DOHH2 (cell line): ENCODE data around the gene ECSCR.

Experiments used
- H3F3A ChIP-seq: fragments of 200-600 bp; sonication (generic), shearing (Covaris generic); 2 replicates; pipeline ENCODE4 v1.6.0; 2016; ENCODE audit warnings: antibody characterized with exemption, mild to moderate bottlenecking; ENCODE audit not compliant: control insufficient read depth, insufficient read depth
- H3K27ac ChIP-seq: fragments of 200-600 bp; sonication (generic); 2 replicates; pipeline ENCODE4 v1.5.1; 2014; ENCODE audit warnings: low read depth, mild to moderate bottlenecking, low read length, moderate library complexity
- H3K27me3 ChIP-seq: fragments of 200-600 bp; sonication (generic); 2 replicates; pipeline ENCODE4 v1.6.1; 2014; ENCODE audit warnings: mild to moderate bottlenecking, low read length, mixed read lengths; ENCODE audit not compliant: control insufficient read depth
- H3K36me3 ChIP-seq: fragments of 200-600 bp; sonication (generic); 2 replicates; pipeline ENCODE4 v1.6.1; 2014; ENCODE audit warnings: mild to moderate bottlenecking, low read length, moderate library complexity, mixed read lengths; ENCODE audit not compliant: control insufficient read depth
- H3K4me1 ChIP-seq: fragments of 200-600 bp; sonication (generic); 2 replicates; pipeline ENCODE4 v1.6.1; 2014; ENCODE audit warnings: mild to moderate bottlenecking, low read length, mixed read lengths; ENCODE audit not compliant: control insufficient read depth
- H3K4me2 ChIP-seq: fragments of 200-600 bp; sonication (generic); 2 replicates; pipeline ENCODE4 v1.6.0; 2014; ENCODE audit warnings: mild to moderate bottlenecking, low read length, moderate library complexity
- H3K4me3 ChIP-seq: fragments of 200-600 bp; sonication (generic); 2 replicates; pipeline ENCODE4 v1.5.1; 2014; ENCODE audit warnings: mild to moderate bottlenecking, low read length, mixed read lengths
- H3K79me2 ChIP-seq: fragments of 200-600 bp; sonication (generic); 2 replicates; pipeline ENCODE4 v1.6.1; 2014; ENCODE audit warnings: mild to moderate bottlenecking, low read length, mixed read lengths; ENCODE audit not compliant: control insufficient read depth
- H3K9me2 ChIP-seq: fragments of 200-600 bp; sonication (generic); replicated peaks from 2 replicates; pipeline ENCODE4 v1.6.1; 2014; ENCODE audit warnings: mild to moderate bottlenecking, low read length, mixed read lengths; ENCODE audit not compliant: control insufficient read depth
- H3K9me3 ChIP-seq: fragments of 200-600 bp; sonication (generic); 2 replicates; pipeline ENCODE4 v1.6.1; 2014; ENCODE audit warnings: antibody characterized with exemption, low read length, mixed read lengths; ENCODE audit not compliant: control insufficient read depth, insufficient read depth
- H4K20me1 ChIP-seq: fragments of 200-600 bp; sonication (generic); 2 replicates; pipeline ENCODE4 v1.6.0; 2014; ENCODE audit warnings: low read depth, mild to moderate bottlenecking, antibody characterized with exemption, low read length, moderate library complexity; ENCODE audit not compliant: control insufficient read depth, insufficient read depth
- EZH2phosphoT487 ChIP-seq: fragments of 200-600 bp; sonication (generic); IDR thresholded peaks from 2 replicates; pipeline ENCODE4 v1.6.1; 2017; ENCODE audit warnings: borderline replicate concordance, mild to moderate bottlenecking, antibody characterized with exemption, low read length, moderate library complexity, mixed read lengths
- TF ChIP-seq, protein P1 (sequence below): fragments of 200-600 bp; sonication (generic); IDR thresholded peaks from one replicate; pipeline ENCODE4 v1.5.1; 2014; ENCODE audit warnings: antibody characterized with exemption, mild to moderate bottlenecking, low read depth, low read length; ENCODE audit not compliant: poor library complexity, severe bottlenecking

The ECSCR gene

DNA sequence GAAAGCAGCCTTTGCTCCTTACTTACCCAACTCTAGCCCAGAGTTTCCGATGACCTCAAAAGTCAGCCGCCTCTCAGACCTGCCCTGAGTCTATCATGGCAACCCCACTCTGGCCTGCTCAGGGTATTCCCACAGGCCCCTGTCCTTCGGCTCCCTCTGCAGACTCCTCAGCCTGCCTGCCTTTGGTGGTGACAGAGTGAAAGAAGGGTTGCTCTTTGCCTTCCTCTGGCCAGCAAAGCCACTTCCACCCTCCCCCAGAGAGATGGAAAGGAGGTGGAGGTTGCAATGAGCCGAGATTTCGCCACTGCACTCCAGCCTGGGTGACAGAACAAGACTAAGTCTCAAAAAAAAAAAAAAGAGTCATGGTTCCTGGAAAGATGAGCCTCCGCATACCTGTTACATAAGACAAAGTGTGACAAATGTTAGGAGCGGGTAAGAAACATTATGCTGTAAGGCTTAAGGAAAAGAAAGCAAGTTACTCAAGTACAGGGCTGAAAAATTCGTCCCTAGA is 5.9 kb upstream of the ECSCR start:
- Histone ChIP-seq H3K9me3 (no peaks in the 10 kb centered on the region), H4K20me1 (no peaks in the 10 kb centered on the region), H3K27ac (no peak overlapping the region), H3K4me3 (no peak overlapping the region), H3K79me2 (no peaks in the 10 kb centered on the region), H3K27me3 (peaks cover 3% of the 10 kb centered on the region; the same call in 1 of the 2 replicates), H3F3A (no peaks in the 10 kb centered on the region), H3K9me2 (no peaks in the 10 kb centered on the region), H3K4me1 (peaks cover 5% of the 10 kb centered on the region; the same call in 1 of the 2 replicates), H3K4me2 (no peak overlapping the region), H3K36me3 (no peaks in the 10 kb centered on the region)
- TF ChIP-seq EZH2phosphoT487, result no peak
- TF ChIP-seq, protein P1, sequence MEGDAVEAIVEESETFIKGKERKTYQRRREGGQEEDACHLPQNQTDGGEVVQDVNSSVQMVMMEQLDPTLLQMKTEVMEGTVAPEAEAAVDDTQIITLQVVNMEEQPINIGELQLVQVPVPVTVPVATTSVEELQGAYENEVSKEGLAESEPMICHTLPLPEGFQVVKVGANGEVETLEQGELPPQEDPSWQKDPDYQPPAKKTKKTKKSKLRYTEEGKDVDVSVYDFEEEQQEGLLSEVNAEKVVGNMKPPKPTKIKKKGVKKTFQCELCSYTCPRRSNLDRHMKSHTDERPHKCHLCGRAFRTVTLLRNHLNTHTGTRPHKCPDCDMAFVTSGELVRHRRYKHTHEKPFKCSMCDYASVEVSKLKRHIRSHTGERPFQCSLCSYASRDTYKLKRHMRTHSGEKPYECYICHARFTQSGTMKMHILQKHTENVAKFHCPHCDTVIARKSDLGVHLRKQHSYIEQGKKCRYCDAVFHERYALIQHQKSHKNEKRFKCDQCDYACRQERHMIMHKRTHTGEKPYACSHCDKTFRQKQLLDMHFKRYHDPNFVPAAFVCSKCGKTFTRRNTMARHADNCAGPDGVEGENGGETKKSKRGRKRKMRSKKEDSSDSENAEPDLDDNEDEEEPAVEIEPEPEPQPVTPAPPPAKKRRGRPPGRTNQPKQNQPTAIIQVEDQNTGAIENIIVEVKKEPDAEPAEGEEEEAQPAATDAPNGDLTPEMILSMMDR, result no peak

DNA sequence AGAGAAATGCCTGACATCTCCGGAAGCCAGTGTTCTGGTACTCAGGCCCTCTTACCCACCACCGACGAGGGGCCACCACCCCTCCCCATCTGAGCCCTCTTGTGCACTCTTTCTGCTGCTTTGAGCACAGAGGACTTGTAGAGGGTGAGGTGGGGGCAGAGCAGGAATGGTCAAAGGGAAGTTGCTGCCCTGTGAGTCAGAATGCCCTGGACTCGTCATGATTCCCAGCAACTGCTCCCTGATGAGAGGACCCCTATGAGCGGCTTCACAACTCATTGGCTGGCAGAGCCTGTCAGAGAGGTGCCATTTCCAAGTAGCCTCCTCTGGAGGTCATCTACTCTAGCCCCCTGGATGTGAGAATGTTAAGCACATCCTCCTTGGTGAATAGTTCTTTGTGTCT is 845 bp downstream of the ECSCR start:
- no peak for TF ChIP-seq EZH2phosphoT487
- TF ChIP-seq, protein P1, result no peak
- 0 out of 2 replicates have a peak, but pooled peaks cover 5% of the 10 kb centered on the region for H3K4me1 ChIP-seq
- no peaks in the 10 kb centered on the region for H4K20me1 ChIP-seq
- peaks cover 7% of the 10 kb centered on the region; the same call in 1 of the 2 replicates for H3K27me3 ChIP-seq
- no peaks in the 10 kb centered on the region for H3K79me2 ChIP-seq
- no peaks in the 10 kb centered on the region for H3F3A ChIP-seq
- no peak overlapping the region for H3K4me3 ChIP-seq
- H3K9me2 ChIP-seq, result no peaks in the 10 kb centered on the region
- no peak overlapping the region for H3K27ac ChIP-seq
- H3K36me3 ChIP-seq, result no peaks in the 10 kb centered on the region
- H3K4me2 ChIP-seq, result no peak overlapping the region
- H3K9me3 ChIP-seq, result no peaks in the 10 kb centered on the region

DNA sequence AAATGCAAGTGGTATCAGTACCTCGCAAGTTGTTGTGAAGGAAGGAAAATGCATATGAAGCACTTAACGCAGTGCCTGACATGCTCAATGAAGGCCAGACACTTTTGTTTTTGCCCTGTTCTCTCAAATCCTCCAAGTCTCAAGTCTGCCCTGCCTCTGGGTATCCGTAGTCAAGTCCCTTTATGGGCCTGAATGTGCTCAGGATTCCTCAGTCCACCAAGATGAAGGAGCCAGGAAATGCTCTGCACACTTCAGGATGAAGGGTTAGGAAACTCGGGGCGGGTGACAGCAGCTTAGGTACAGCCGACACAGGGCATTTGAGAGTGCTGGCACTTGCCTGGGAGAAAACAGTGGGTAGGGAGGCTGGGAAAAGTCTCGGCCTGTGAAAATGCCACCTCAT is 1.4 kb downstream of the ECSCR start:
- no peaks in the 10 kb centered on the region for H3K9me3 ChIP-seq
- no peaks in the 10 kb centered on the region for H3K36me3 ChIP-seq
- no peaks in the 10 kb centered on the region for H4K20me1 ChIP-seq
- no peaks in the 10 kb centered on the region for H3K79me2 ChIP-seq
- H3F3A ChIP-seq, result no peaks in the 10 kb centered on the region
- no peak overlapping the region for H3K4me3 ChIP-seq
- H3K4me1 ChIP-seq, result 0 out of 2 replicates have a peak, but pooled peaks cover 5% of the 10 kb centered on the region
- H3K27me3 ChIP-seq, result peaks cover 7% of the 10 kb centered on the region; the same call in 1 of the 2 replicates
- no peak overlapping the region for H3K27ac ChIP-seq
- no peak overlapping the region for H3K4me2 ChIP-seq
- no peak for TF ChIP-seq EZH2phosphoT487
- TF ChIP-seq, protein P1, result no peak
- H3K9me2 ChIP-seq, result no peaks in the 10 kb centered on the region
